B cell (primary cell): ENCODE data around the gene FRRS1. TPM values are rescaled to one million over a fixed set of nuclear protein-coding genes. Genes with fewer than 3 reads are reported as not detected.

Experiments used
- ATAC-seq: fragments of 200-7000 bp; cut with Tn5 transposase; one replicate; pipeline ENCODE4 v1.10.0; 2021; ENCODE audit warnings: low read depth, mild to moderate bottlenecking, moderate number of reproducible peaks, moderate library complexity
- CTCF ChIA-PET: fragments of 350-600 bp; sonication (Branson Sonifier 250); formaldehyde crosslinking; loops from one replicate; lab custom pipeline; 2021; ENCODE audit warnings: antibody characterized with exemption, inconsistent platforms; lab: Charles Lee
- POLR2A ChIA-PET: fragments of 350-600 bp; sonication (Branson Sonifier 250); formaldehyde crosslinking; loops from one replicate; lab custom pipeline; 2021; ENCODE audit warnings: antibody characterized with exemption; lab: Charles Lee
- DNase-seq: peaks from one replicate; pipeline ENCODE4 v3.0.0; 2013
- H2AFZ ChIP-seq: 2 replicates; pipeline ENCODE4 v1.6.1; 2012; ENCODE audit warnings: mild to moderate bottlenecking, low read depth, low read length; ENCODE audit not compliant: insufficient read depth, poor library complexity, severe bottlenecking
- H3K27ac ChIP-seq, 2 donors: 1 replicate in 1 of 2; 2 replicates in 1 of 2; pipeline ENCODE4 v1.5.1; 2012 to 2013; ENCODE audit warnings: low read length in 2 of 2, mild to moderate bottlenecking in 2 of 2, moderate library complexity in 1 of 2
- H3K27me3 ChIP-seq, 4 experiments: fragments of 200-600 bp in 1 of 4; sonication (generic) in 1 of 4; replicated peaks in 1 of 4; 1 replicate in 2 of 4; 2 replicates in 2 of 4; pipeline versions ENCODE4 v1.6.1 to v1.7.0; 2013 to 2016; ENCODE audit warnings: low read length in 3 of 4, mild to moderate bottlenecking in 2 of 4, mixed read lengths in 1 of 4, moderate library complexity in 1 of 4; ENCODE audit not compliant: insufficient read depth in 4 of 4, control insufficient read depth in 3 of 4; ENCODE audit errors: control extremely low read depth in 1 of 4
- H3K36me3 ChIP-seq, 2 experiments: replicated peaks in 1 of 2; 1 replicate in 1 of 2; 2 replicates in 1 of 2; pipeline versions ENCODE4 v1.6.1 to v1.7.1; 2013; ENCODE audit warnings: low read length in 1 of 2; ENCODE audit not compliant: insufficient read depth in 2 of 2, control insufficient read depth in 1 of 2; ENCODE audit errors: control extremely low read depth in 1 of 2, extremely low read depth in 1 of 2
- H3K4me1 ChIP-seq, 2 donors: fragments of 200-600 bp in 1 of 2; sonication (generic) in 1 of 2; 1 replicate in 1 of 2; 2 replicates in 1 of 2; pipeline versions ENCODE4 v1.5.1 to v1.6.1; 2013 to 2017; ENCODE audit warnings: low read length in 2 of 2; ENCODE audit not compliant: control insufficient read depth in 2 of 2, insufficient read depth in 2 of 2
- H3K4me2 ChIP-seq: replicated peaks from 2 replicates; pipeline ENCODE3; 2012; ENCODE audit warnings: mild to moderate bottlenecking, low read depth, low read length; ENCODE audit not compliant: poor library complexity, severe bottlenecking
- H3K4me3 ChIP-seq, 5 experiments: fragments of 200-600 bp in 1 of 5; sonication (generic) in 1 of 5; 1 replicate in 3 of 5; 2 replicates in 2 of 5; pipeline versions ENCODE4 v1.5.1 to v1.7.0; 2011 to 2016; ENCODE audit warnings: low read length in 4 of 5, mild to moderate bottlenecking in 4 of 5, low read depth in 2 of 5, control low read depth in 1 of 5, moderate library complexity in 1 of 5; ENCODE audit not compliant: insufficient read depth in 1 of 5; ENCODE audit errors: control extremely low read depth in 1 of 5, extremely low read depth in 1 of 5
- H3K79me2 ChIP-seq: fragments of 200-600 bp; sonication (generic); one replicate; pipeline ENCODE4 v1.6.0; 2016; ENCODE audit warnings: low read length; ENCODE audit not compliant: control insufficient read depth, insufficient read depth
- H3K9ac ChIP-seq: fragments of 200-600 bp; sonication (generic); 2 replicates; pipeline ENCODE4 v1.6.1; 2017; ENCODE audit warnings: mild to moderate bottlenecking, low read length, moderate library complexity
- H3K9me3 ChIP-seq, 3 donors: one replicate each; pipeline versions ENCODE4 v1.6.1 to v1.7.1; 2013; ENCODE audit warnings: low read length in 2 of 3; ENCODE audit not compliant: control insufficient read depth in 2 of 3, insufficient read depth in 1 of 3; ENCODE audit errors: control extremely low read depth in 1 of 3
- H4K20me1 ChIP-seq: 2 replicates; pipeline ENCODE4 v1.6.0; 2012; ENCODE audit warnings: mild to moderate bottlenecking, low read length; ENCODE audit not compliant: insufficient read depth, control insufficient read depth, poor library complexity, severe bottlenecking
- H3K27ac Mint-ChIP-seq: one replicate; pipeline ENCODE4 v1.8.0; 2021; ENCODE audit warnings: mixed read lengths
- H3K27me3 Mint-ChIP-seq: one replicate; pipeline ENCODE4 v1.8.0; 2021; ENCODE audit warnings: mixed read lengths
- H3K4me1 Mint-ChIP-seq: one replicate; pipeline ENCODE4 v1.8.0; 2021; ENCODE audit warnings: mixed read lengths
- H3K4me3 Mint-ChIP-seq: one replicate; pipeline ENCODE4 v1.8.0; 2021; ENCODE audit warnings: mixed read lengths
- H3K9me3 Mint-ChIP-seq: one replicate; pipeline ENCODE4 v1.8.0; 2022; ENCODE audit warnings: mixed read lengths; ENCODE audit not compliant: insufficient read depth
- CTCF ChIP-seq: fragments of 200-600 bp; IDR thresholded peaks from one replicate; pipeline ENCODE4 v1.8.0; 2022; ENCODE audit warnings: antibody characterized with exemption, mild to moderate bottlenecking
- EZH2 ChIP-seq: IDR thresholded peaks from 2 replicates; pipeline ENCODE4 v1.6.1; 2012; ENCODE audit warnings: borderline replicate concordance, low read depth, mild to moderate bottlenecking, moderate library complexity, low read length; ENCODE audit not compliant: insufficient read depth, poor library complexity, severe bottlenecking
- WGBS: methylation state at CpG from one replicate; pipeline ENCODE4 v1.1.5; 2013; ENCODE audit warnings: missing lambda C conversion rate; ENCODE audit not compliant: insufficient coverage; 5-methylcytosine and 5-hydroxymethylcytosine counted together
- intact Hi-C: fragments of 100-400 bp; cut with micrococcal nuclease; formaldehyde crosslinking; loops from one replicate; pipeline ENCODE4 v1.10.0; 2022
- polyA plus RNA-seq: library from polyadenylated mRNA; depleted of rRNA; stranded (reverse); fragments of >200 nt; gene quantifications from 2 replicates; pipeline ENCODE4 v1.2.3, GENCODE V29; 2012
- total RNA-seq, 2 donors: library from RNA; stranded (reverse); fragments of 120-200 nt in 1 of 2; gene quantifications; 1 replicate in 1 of 2; 2 replicates in 1 of 2; pipeline versions ENCODE4 v1.2.3 to v1.2.4, GENCODE V29; 2013 to 2022

The FRRS1 gene
- total and polyA plus RNA-seq, 2 donors (not counting 1 experiment from before 2014, with no cell fraction given): 0.73 to 0.96 TPM

GRCh38 chr1:99737016-99737415, 29.4 kb downstream of the FRRS1 start:
- no peaks in the 10 kb centered on the region for H3K4me1 ChIP-seq
- ChIA-PET POLR2A (no interaction called here), CTCF (no interaction called here)
- no peak for DNase-seq
- H3K4me3 Mint-ChIP-seq: no peak overlapping the region
- no peaks in the 10 kb centered on the region for H3K9me3 Mint-ChIP-seq
- H3K9ac ChIP-seq: no peak overlapping the region
- no peaks in the 10 kb centered on the region for H3K9me3 ChIP-seq
- no peak for ATAC-seq
- no peaks in the 10 kb centered on the region for H3K27me3 Mint-ChIP-seq
- H3K27ac Mint-ChIP-seq: no peak overlapping the region
- no peaks in the 10 kb centered on the region for H3K79me2 ChIP-seq
- peaks cover 0 to 3% of the 10 kb centered on the region in 2 experiments for H3K36me3 ChIP-seq
- H3K27me3 ChIP-seq: no peaks in the 10 kb centered on the region
- H3K4me2 ChIP-seq: no peak overlapping the region
- no peak overlapping the region for H3K4me3 ChIP-seq
- intact Hi-C loops: no loop called here
- H2AFZ ChIP-seq: no peak overlapping the region
- no peaks in the 10 kb centered on the region for H3K4me1 Mint-ChIP-seq
- no peaks in the 10 kb centered on the region for H4K20me1 ChIP-seq
- H3K27ac ChIP-seq: no peak overlapping the region
- WGBS: 69% methylated on average over 3 of the region's 4 CpGs
- TF ChIP-seq EZH2: no peak
- TF ChIP-seq CTCF: no peak

- ATAC-seq (no peak), DNase-seq (no peak)
- Mint-ChIP-seq H3K4me3 (no peak overlapping the region), H3K27me3 (no peaks in the 10 kb centered on the region), H3K27ac (no peak overlapping the region), H3K4me1 (no peaks in the 10 kb centered on the region), H3K9me3 (no peaks in the 10 kb centered on the region)
- intact Hi-C loops: no loop called here
- H3K36me3 ChIP-seq: no peaks in the 10 kb centered on the region
- no peak overlapping the region for H3K9ac ChIP-seq
- no peaks in the 10 kb centered on the region for H4K20me1 ChIP-seq
- H3K9me3 ChIP-seq: no peaks in the 10 kb centered on the region
- no peak overlapping the region for H3K4me3 ChIP-seq
- H3K79me2 ChIP-seq: no peaks in the 10 kb centered on the region
- no CpG with 5 or more reads among the region's 2 CpGs for WGBS
- no peak overlapping the region for H3K4me2 ChIP-seq
- no peak overlapping the region for H2AFZ ChIP-seq
- H3K27me3 ChIP-seq: no peaks in the 10 kb centered on the region
- ChIA-PET CTCF (no interaction called here), POLR2A (no interaction called here)
- H3K27ac ChIP-seq: no peak overlapping the region
- TF ChIP-seq CTCF (no peak), EZH2 (no peak)
- H3K4me1 ChIP-seq: no peaks in the 10 kb centered on the region
Observed at GRCh38 chr1:99735852-99736251, 30.6 kb downstream of the FRRS1 start.
